ENCODE data around the gene THEM4. TPM values are rescaled to one million over a fixed set of nuclear protein-coding genes. Genes with fewer than 3 reads are reported as not detected.

THEM4 gene
- total RNA-seq, 1 donor from 2014 or later = 15.0 TPM

- no peaks in the 10 kb centered on the region for H3K4me1 ChIP-seq
- ATAC-seq (no peak), DNase-seq (no peak)
- no peak overlapping the region for H3K4me3 ChIP-seq
- no peaks in the 10 kb centered on the region for H3K27me3 ChIP-seq (ENCODE audit: low read depth)
- no peaks in the 10 kb centered on the region for H3K9me3 ChIP-seq
- H3K36me3 ChIP-seq = no peaks in the 10 kb centered on the region
- intact Hi-C loops (cut with DNase I) = no loop called here
- TF ChIP-seq CTCF (IDR thresholded peaks at IDR 0.05) = no peak
- no peak overlapping the region for H3K27ac ChIP-seq
These were observed 7.5 kb upstream of the THEM4 start for GRCh38 chr1:151916726-151917370.

- no peaks in the 10 kb centered on the region for H3K36me3 ChIP-seq
- ATAC-seq (no peak), DNase-seq (no peak)
- TF ChIP-seq CTCF (IDR thresholded peaks at IDR 0.05) = no peak
- H3K9me3 ChIP-seq = no peaks in the 10 kb centered on the region
- H3K4me1 ChIP-seq = peaks cover 3% of the 10 kb centered on the region
- intact Hi-C loops (cut with DNase I) = no loop called here
- H3K4me3 ChIP-seq = no peak overlapping the region
- H3K27me3 ChIP-seq (ENCODE audit: low read depth) = no peaks in the 10 kb centered on the region
- H3K27ac ChIP-seq = no peak overlapping the region
These were observed 5.9 kb upstream of the THEM4 start for GRCh38 chr1:151915061-151915686.

- ATAC-seq (no peak), DNase-seq (no peak)
- Histone ChIP-seq H3K36me3 (no peaks in the 10 kb centered on the region), H3K4me1 (peaks cover 7% of the 10 kb centered on the region), H3K9me3 (no peaks in the 10 kb centered on the region), H3K4me3 (no peak overlapping the region), H3K27me3 (ENCODE audit: low read depth) (no peaks in the 10 kb centered on the region), H3K27ac (no peak overlapping the region)
- no peak for TF ChIP-seq CTCF (IDR thresholded peaks at IDR 0.05)
- intact Hi-C loops (cut with DNase I) = no loop called here
These were observed 4.8 kb upstream of the THEM4 start for GRCh38 chr1:151914076-151914475.

- Histone ChIP-seq H3K27ac (no peak overlapping the region), H3K4me3 (no peak overlapping the region), H3K4me1 (peaks cover 16% of the 10 kb centered on the region), H3K36me3 (no peaks in the 10 kb centered on the region), H3K27me3 (ENCODE audit: low read depth) (no peaks in the 10 kb centered on the region), H3K9me3 (peaks cover under 1% of the 10 kb centered on the region)
- ATAC-seq (no peak), DNase-seq (no peak)
- intact Hi-C loops (cut with DNase I) = no loop called here
- TF ChIP-seq CTCF (IDR thresholded peaks at IDR 0.05) = no peak
These were observed 3.7 kb upstream of the THEM4 start for GRCh38 chr1:151912973-151913372.

- Histone ChIP-seq H3K9me3 (peaks cover 4% of the 10 kb centered on the region), H3K36me3 (no peaks in the 10 kb centered on the region), H3K4me3 (peak overlapping the region; percentile 81), H3K4me1 (peaks cover 30% of the 10 kb centered on the region), H3K27ac (no peak overlapping the region), H3K27me3 (ENCODE audit: low read depth) (no peaks in the 10 kb centered on the region)
- intact Hi-C loops (cut with DNase I) = no loop called here
- no peak for TF ChIP-seq CTCF (IDR thresholded peaks at IDR 0.05)
- ATAC-seq = no peak
- DNase-seq = no peak
These were observed 1.1 kb downstream of the THEM4 start for GRCh38 chr1:151908228-151908691.
